ENCODE results near the gene TAF4B. TPM values are rescaled to one million over a fixed set of nuclear protein-coding genes. Genes with fewer than 3 reads are reported as not detected.
"Not testable (repeated sequence)": the region's sequence is repeated elsewhere in the genome, so short reads cannot be mapped to it uniquely, and the experiment has no call there.

TAF4B gene, protein sequence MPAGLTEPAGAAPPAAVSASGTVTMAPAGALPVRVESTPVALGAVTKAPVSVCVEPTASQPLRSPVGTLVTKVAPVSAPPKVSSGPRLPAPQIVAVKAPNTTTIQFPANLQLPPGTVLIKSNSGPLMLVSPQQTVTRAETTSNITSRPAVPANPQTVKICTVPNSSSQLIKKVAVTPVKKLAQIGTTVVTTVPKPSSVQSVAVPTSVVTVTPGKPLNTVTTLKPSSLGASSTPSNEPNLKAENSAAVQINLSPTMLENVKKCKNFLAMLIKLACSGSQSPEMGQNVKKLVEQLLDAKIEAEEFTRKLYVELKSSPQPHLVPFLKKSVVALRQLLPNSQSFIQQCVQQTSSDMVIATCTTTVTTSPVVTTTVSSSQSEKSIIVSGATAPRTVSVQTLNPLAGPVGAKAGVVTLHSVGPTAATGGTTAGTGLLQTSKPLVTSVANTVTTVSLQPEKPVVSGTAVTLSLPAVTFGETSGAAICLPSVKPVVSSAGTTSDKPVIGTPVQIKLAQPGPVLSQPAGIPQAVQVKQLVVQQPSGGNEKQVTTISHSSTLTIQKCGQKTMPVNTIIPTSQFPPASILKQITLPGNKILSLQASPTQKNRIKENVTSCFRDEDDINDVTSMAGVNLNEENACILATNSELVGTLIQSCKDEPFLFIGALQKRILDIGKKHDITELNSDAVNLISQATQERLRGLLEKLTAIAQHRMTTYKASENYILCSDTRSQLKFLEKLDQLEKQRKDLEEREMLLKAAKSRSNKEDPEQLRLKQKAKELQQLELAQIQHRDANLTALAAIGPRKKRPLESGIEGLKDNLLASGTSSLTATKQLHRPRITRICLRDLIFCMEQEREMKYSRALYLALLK
- 7.2 TPM for total RNA-seq

DNA sequence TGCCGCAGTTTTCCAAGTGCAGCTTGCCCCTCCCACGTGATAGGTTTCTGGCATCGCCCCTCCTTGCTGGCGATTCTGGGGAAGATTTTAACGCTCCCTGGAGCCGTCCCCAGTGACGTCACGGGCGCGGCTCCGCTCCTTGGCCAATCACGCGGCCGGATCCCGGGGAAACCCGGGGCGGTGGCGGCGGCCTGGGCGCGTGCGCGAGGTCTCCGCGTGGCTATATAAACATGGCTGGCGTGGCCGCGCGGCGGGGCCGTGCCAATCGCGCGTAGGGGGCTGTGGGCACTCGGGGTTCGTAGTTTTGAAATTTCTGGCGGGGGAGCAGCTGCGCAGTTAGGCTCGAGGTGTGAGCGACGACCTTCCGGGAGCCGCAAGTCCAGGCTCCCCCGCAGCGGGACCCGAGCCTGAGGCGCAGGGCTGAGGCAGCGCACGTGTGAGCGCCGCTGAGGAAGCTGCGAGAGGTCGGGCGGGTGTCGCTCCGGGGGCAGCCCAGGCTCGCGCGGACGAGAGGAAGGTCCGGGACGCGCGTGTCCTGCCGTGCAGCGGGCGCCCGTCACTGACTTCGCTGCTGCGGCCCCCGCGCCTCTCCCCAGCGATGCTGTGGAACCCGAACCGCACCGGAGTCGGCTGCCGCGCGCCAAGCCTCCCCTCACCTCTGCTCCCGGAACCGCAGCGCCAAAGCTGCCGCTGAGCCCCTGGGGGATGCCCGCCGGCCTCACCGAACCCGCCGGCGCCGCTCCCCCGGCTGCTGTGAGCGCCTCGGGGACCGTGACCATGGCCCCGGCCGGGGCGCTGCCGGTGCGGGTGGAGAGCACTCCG lies at the start of gene TAF4B:
Gene TAF4B (plus strand): TSS at position 217 of the 822 bp plus-strand sequence. CDS start 489 bp downstream, at position 706.
- peak; percentile 84 for DNase-seq

DNA sequence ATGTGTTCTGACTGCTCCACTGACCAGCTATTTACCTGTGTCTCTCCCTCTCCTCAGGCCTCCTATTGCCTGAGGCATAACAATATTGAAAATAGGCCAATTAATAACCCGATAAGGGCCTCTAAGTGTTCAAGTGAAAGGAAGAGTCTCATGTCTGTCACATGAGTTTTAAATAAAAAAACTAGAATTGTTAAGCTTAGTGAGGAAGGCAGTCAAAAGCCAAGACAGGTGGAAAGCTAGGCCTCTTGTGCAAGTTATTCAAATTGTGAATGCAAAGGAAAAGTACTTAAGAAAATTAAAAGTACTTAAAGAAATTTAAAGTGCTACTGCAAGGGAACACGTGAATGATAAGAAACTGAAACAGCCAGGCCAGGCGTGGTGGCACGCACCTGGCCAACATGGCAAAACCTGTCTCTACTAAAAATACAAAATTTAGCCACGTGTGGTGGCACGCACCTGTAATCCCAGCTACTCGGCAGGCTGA lies 44.9 kb upstream of the TAF4B start:
- DNase-seq = no peak

DNA sequence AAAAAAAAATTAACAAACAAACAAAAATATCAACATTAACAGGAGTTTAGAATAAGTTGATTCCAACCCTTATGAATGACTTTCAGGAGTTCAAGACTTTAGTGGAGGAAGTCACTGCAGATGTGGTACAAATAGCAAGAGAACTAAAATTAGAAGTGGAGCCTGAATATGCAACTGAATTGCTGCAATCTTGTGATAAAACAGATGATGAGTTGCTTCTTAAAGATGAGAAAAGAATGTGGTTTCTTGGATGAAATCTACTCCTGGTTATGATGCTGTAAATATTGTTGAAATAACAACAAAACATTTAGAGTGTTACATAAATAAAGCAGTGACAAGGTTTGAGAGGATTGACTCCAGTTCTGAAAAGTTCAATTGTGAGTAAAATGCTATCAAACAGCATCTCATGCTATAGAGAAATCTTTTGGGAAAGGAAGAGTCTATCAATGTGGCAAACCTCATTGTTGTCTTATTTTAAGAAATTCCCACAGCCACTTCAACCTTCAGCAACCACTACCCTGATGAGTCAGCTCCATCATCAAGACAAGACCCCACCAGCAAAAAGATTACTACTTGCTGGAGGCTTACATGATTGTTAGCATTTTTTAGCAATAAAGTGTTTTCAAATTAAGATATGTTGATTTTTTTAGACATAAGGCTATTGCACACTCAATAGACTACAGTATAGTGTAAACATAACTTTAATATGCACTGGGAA lies 42.7 kb upstream of the TAF4B start:
- no peak for DNase-seq

DNA sequence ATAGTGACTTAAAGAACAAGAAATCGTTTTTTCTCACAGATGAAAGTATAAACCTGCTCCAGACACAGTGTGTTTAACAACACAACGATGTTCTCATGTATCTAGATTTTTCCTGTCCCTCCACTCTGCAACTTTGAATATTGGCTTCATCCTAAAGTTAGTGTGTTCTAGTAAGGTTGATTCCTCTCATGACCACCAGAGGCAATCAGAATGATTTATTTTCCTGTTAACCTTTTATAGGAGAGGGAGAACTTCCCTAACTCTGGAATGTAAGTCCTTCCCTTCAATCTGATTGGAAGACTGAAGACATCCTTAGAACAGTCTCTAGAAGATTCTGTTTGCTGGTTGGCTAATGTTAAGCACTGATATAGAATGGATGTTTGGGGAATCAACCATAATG lies 41.0 kb upstream of the TAF4B start:
- DNase-seq = no peak

DNA sequence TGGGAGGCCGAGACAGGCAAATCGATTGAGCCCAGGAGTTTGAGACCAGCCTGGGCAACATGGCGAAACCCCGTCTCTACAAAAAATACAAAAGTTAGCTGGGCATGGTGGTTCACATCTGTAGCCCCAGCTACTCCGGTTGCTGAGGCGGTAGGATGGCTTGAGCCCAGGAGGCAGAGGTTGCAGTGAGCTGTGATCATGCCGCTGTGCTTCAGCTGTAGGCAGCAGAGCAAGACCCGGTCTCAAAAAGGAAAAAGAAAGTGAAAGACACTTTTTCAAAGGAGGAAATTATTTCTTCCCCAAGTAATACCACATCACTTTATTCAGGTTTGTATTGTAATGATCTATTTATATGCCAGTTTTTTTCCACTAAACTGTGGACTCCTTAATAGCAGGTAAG lies 35.7 kb upstream of the TAF4B start:
- no peak for DNase-seq

DNA sequence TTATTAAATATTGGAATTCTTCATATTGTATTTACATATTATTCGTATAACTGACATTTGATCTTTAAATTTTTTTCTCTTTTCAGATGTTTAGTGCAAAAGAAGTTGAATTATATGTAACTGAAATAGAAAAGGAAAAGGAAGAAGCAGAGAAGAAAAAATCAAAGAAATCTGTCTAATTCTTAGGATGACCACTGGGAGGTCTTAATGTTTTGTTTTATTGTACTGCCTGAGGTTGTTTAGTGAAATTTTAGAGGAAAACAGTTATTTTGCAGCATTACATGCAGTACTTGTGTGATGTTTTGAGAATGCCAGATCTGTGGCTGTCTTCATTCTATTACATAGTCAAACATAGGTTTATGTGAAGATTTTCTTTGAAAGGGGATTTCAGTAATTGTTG lies 34.0 kb upstream of the TAF4B start:
- DNase-seq = no peak

DNA sequence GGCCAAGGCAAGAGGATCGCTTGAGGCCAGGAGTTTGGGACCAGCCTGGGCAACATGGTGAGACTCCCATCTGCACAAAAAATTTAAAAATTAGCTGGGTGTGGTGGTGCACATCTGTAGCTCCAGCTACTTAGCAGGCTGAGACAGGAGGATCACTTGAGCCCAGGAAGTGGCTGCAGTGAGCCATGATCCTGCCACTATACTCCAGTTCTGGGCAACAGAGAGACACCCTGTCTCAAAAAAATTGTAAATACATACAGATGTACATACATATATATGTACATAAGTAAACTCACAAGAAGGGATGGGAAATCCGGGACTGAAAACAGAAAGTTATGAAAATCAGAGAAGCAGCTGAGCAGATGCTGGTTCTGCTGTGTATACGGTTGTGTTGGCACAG lies 29.6 kb upstream of the TAF4B start:
- no peak for DNase-seq

DNA sequence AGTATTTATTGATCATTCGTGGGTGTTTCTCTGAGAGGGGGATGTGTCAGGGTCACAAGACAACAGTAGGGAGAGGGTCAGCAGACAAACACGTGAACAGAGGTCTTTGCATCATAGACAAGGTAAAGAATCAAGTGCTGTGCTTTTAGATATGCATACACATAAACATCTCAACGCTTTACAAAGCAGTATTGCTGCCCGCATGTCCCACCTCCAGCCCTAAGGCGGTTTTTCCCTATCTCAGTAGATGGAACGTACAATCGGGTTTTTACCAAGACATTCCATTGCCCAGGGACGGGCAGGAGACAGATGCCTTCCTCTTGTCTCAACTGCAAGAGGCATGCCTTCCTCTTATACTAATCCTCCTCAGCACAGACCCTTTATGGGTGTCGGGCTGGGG lies 24.2 kb upstream of the TAF4B start:
- not testable (repeated sequence) for DNase-seq

DNA sequence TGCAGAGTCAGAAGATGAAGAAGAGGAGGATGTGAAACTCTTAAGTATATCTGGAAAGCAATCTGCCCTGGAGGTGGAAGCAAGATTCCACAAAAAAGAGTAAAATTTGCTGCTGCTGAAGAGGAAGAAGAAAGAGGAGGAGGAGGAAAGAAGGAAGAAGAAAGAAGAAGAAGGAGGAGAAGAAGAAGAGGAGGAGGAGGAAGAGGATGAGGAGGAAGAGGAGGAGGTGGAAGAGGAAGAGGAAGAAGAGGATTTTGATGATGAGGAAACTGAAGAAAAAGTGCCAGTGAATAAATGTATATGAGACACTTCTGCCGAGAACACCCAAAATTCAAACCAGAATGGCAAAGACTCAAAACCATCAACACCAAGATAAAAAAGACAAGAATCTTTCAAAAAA lies 20.9 kb upstream of the TAF4B start:
- DNase-seq = no peak

DNA sequence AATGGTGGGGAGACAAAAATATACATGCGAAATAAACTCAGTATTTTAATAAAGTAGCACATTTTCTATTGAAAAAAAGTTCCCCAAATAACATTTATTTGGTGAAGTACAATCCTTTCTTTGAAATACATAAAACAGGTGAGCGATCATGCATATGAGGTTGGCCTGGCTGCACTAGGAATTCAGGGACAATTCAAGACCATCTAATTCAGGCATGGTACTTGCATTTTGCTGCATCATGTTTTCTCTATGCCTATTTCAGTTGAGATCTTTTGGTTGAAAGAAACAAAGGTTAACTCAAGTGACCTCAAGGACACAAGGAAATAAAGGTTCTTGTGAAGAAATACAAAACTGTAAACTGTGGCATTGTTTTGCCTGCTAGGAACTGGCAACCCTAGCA lies 19.8 kb upstream of the TAF4B start:
- no peak for DNase-seq

DNA sequence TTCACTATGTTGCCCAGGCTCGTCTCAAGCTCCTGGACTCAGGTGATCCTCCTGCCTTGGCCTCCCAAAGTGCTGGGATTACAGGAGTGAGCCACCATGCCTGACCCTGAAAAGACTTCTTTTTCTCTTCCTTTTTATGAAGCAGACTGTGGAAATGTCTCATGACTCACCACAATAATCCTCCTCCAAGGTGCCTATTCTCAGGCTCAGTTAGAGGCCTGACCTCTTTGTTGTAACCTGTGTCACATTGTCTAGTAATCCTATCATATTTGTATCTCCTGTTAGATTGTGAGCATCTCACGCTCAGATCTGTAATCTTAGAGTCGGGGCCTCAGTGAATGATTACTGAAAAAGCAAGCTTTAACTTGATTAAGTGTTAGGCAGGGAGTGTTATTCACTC lies 18.3 kb upstream of the TAF4B start:
- DNase-seq = no peak

DNA sequence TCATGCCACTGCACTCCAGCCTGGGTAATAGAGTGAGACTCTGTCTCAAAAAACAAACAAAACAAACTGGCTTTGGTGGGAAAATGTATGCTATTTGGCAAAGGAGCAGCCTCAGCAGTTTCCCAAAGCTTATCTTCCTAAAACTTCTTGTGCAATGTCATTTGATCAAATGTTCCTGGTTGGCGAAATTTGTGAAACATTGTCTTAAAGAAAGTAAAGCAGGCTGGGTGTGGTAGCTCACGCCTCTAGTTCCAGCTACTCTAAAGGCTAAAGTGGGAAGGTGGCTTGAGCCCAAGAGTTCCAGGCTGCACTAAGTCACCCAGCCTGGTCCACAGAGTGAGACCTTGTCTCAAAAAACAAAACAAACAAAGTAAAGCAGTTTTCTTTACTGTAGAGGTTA lies 17.3 kb upstream of the TAF4B start:
- DNase-seq = no peak

DNA sequence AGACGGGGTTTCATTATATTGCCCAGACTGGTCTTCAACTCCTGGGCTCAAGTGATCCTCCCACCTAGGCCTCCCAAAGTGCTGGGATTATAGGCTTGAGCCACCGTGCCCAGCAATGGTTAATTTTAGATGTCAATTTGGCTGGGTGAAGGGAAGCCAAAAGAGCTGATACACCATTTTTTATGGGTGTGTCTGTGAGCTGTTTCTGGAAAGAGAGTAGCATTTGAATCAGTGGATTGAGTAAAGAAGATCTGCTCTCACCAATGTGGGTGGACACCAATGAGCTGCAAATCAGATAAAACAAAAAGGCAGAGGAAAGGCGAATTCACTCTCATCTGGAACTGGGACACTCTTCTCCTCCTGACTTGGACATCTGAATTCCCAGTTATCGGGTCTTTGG lies 16.1 kb upstream of the TAF4B start:
- DNase-seq = no peak

DNA sequence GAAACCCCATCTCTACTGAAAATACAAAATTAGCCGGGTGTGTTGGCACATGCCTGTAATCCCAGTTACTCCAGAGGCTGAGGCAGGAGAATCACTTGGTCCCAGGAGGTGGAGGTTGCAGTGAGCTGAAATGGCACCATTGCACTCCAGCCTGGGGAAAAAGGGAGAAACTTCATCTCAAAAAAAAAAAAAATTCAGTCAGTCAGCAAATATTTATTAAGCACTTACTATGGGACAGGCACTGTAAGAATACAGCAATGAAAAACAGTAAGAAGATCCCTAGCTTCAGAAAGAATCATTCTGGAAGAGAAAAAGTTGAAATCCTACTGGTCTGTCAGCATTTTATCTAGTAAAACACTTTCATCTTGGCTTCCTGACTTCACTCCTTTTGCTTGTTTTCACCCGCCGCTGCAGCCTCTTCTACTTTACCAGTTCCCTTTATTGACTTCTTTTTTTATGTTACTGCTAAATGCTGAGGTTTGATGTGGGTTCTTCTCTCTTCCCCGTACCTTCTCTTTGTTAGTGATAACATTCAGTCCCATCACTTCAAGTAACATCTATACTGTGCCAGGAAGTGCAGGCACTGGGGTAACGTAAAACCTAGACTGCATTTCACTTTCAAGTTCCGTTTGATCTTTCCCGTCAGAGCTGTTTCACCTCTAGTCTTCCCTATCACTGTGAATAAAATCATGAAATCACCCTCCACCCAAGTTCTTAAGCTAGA lies 10.8 kb upstream of the TAF4B start:
- no peak for DNase-seq

DNA sequence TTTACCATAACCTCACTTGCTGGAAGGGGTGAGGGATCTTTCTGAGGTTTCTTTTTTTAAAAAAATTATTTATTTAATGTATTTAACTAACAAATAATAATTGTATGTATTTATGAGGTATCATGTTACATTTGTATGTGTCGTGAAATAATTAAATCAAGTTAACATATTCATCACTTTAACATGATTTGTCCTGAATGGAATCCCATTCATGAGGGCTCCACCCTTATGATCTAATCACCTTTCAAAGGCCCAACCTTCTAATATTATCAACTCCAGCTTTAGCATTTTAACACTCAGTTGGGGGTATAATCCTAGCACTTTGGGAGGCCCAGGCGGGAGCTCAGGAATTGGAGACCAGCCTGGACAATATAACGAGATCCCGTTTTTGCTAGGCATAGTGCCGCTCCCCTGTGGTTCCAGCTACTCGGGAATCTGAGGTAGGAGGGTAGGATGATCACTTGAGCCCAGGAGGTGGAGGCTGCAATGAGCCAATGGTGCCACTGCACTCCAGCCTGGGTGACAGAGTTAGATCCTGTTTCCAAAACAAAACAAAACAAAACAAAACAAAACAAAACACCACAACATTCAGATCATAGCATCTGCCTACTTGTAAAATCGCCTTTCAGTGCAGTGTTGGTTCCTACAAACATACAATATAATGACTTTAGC lies 1.1 kb upstream of the TAF4B start:
- no peak for DNase-seq

DNA sequence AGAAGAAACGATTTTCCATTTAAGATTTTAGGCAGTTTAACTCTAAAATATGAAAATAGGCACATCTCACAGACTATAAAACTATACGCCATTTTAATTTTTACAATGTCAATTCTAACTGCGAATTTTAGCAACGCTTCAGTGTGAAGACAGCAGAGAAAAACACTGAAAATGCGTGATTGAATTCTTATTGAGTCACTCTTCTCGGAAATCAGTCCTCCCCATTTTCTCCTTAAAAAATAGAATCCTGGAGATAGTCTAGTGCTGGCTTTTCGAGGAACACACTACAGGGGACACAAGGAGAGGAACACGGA lies 373 bp upstream of the TAF4B start:
- no peak for DNase-seq

DNA sequence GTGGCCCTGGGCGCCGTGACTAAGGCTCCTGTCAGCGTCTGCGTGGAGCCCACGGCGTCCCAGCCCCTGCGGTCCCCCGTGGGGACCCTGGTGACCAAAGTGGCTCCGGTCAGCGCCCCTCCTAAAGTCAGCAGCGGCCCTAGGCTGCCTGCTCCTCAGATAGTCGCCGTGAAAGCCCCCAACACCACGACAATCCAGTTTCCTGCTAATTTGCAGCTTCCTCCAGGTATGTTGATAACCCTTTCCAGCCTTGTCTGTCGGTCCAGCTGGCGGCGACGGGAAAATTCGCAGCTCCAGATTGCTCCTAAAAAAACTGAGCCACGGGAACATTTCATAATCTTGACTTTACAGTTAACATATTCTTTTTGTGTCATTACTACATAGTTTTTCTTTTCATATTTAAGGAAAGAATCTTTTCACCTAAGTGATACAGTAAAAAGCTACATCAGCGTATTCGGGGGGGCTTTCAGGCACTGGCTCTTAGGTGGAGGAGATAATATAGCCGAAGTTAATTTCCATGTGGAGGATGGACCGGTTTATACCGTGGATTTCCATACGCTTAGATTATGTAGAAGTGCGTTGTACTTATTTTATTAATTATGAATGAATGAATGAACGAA lies 916 bp downstream of the TAF4B start:
- no peak for DNase-seq

DNA sequence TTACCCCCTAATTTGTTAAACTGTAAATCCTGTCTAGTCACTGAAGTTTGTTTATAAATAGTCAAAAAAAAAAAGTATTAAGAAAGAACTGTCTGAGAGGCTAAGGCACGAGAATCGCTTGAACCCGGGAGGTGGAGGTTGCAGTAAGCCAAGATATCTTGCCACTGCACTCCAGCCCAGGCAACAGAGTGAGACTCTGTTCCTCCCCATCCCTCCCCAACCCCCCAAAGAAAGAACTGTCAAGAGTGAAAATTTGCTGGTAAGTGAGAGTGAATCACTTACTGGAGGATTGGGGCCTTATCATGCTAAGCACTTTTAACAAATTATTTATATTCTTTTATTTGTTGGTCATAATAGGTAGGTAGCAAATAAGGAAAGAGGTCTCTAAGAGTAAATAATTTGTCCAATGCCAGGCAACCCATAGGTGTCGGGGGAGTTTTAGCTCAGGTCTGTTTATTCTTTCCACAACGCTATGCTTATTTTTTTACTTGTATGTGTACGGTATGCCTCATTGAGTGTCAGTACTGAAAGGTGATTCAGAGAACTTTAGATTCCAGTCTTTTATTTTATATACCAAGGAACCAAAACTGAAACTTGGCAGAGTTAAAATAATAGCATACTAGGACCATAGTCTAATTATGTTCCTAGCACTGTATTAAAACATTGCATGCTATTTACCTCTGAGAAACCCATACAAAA lies 2.5 kb downstream of the TAF4B start:
- no peak for DNase-seq

DNA sequence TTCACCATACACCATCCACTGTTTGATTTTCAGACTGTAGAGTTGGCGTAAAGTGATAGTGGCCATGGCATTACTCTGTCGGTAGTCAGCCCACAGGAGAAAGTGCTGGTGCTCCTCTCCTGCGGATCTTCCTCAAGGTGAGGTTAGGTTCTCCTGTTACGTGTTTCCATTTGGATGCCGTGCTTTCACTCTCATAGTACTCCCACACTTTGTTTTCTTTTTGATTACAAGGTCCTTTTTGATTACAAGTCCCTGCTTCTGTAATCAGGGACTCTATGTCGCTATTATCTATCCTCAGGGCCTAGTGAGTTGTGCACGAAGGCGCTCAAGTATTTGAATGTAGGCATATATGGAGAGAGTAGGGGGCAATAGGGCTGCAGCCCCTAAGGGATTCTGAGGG lies 4.3 kb downstream of the TAF4B start:
- DNase-seq = no peak

DNA sequence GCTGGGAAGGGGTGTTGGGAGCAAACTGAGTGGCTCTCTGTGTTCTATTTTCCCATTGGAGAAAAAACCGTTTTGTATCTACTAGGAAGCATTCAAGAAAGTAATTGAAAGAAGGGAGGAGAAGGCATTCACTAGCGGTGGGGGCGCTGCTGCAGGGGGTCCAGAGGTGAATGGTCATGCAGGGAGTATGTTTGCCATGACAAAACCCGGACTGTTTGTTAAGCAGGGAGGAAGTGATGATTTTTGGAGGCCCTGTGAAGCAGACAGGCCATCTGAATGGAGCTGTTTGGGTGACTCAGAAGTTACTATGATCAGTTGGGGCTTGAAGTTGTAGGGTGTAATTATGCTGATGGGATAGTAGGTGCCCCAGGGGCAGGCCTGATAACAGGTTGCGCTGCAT lies 7.0 kb downstream of the TAF4B start:
- no peak for DNase-seq
